Cardiac muscle cell (in vitro differentiated cells and primary cell): ENCODE measurements around the gene STK25. TPM values are rescaled to one million over a fixed set of nuclear protein-coding genes. Genes with fewer than 3 reads are reported as not detected.
"Not testable (repeated sequence)": the region's sequence is repeated elsewhere in the genome, so short reads cannot be mapped to it uniquely, and the experiment has no call there.

Experiments
- DNase-seq, 2 donors: peaks; one replicate each; pipeline versions ENCODE4 v3.0.0 to v3.0.0-alpha.2; 2010 to 2017; ENCODE audit warnings: low read depth in 1 of 2, low spot score in 1 of 2
- H3K27ac ChIP-seq: fragments of 200-600 bp; sonication (generic); 2 replicates; pipeline ENCODE4 v1.5.1; 2016
- H3K27me3 ChIP-seq: fragments of 200-600 bp; sonication (generic); 2 replicates; pipeline ENCODE4 v1.6.0; 2016; ENCODE audit warnings: control low read depth
- H3K36me3 ChIP-seq: fragments of 200-600 bp; sonication (generic); 2 replicates; pipeline ENCODE4 v1.5.1; 2016; ENCODE audit warnings: control low read depth
- H3K4me1 ChIP-seq: fragments of 200-600 bp; sonication (generic); 2 replicates; pipeline ENCODE4 v1.8.1; 2017; ENCODE audit warnings: low read depth, mild to moderate bottlenecking, mixed run types
- H3K4me3 ChIP-seq: fragments of 200-600 bp; sonication (generic); 2 replicates; pipeline ENCODE4 v1.5.1; 2016; ENCODE audit warnings: mild to moderate bottlenecking
- H3K9me3 ChIP-seq: fragments of 200-600 bp; sonication (generic); 2 replicates; pipeline ENCODE4 v1.5.1; 2017; ENCODE audit warnings: low read depth, mild to moderate bottlenecking, control low read depth
- CTCF ChIP-seq: IDR thresholded peaks from 2 replicates; pipeline ENCODE4 v1.5.1; 2012; ENCODE audit warnings: low read depth, mild to moderate bottlenecking, low read length
- polyA plus RNA-seq: library from polyadenylated mRNA; unstranded; fragments of >200 nt; fragmentation: Nextera tagmentation; extraction: Ambion mirVana; gene quantifications from 2 replicates; pipeline ENCODE4 v1.2.1, GENCODE V29; 2016
- total RNA-seq: library from RNA; depleted of rRNA; stranded (reverse); fragments of >200 nt; gene quantifications from 2 replicates; pipeline ENCODE4 v1.2.3, GENCODE V29; 2016

The STK25 gene
- total and polyA plus RNA-seq, 2 experiments from 2014 or later: 295 to 422 TPM

- peak overlapping the region; percentile 94 for H3K4me3 ChIP-seq
- H3K27me3 ChIP-seq: no peaks in the 10 kb centered on the region
- H3K27ac ChIP-seq: peak overlapping the region; percentile 89
These were observed 749 bp downstream of the STK25 start for GRCh38 chr2:241507430-241508239.

GRCh38 chr2:241506793-241507429, 1.5 kb downstream of the STK25 start:
- Histone ChIP-seq H3K27me3 (no peaks in the 10 kb centered on the region), H3K4me1 (peaks cover 22% of the 10 kb centered on the region), H3K36me3 (no peaks in the 10 kb centered on the region), H3K4me3 (peak overlapping the region; percentile 94), H3K27ac (no peak overlapping the region), H3K9me3 (no peaks in the 10 kb centered on the region)
- DNase-seq: no peak
- no peak for TF ChIP-seq CTCF

More at GRCh38 chr2:241507430-241508239, 749 bp downstream of the STK25 start:
- peak; percentile 24 for TF ChIP-seq CTCF
- H3K36me3 ChIP-seq: no peaks in the 10 kb centered on the region
- DNase-seq: peak; percentile 37 to 84
- peaks cover 22% of the 10 kb centered on the region for H3K4me1 ChIP-seq
- no peaks in the 10 kb centered on the region for H3K9me3 ChIP-seq

- not testable (repeated sequence) for H3K27ac ChIP-seq, H3K27me3 ChIP-seq, DNase-seq, H3K36me3 ChIP-seq, H3K9me3 ChIP-seq, H3K4me3 ChIP-seq
- H3K4me1 ChIP-seq: peaks cover 22% of the 10 kb centered on the region
These were observed 2.1 kb downstream of the STK25 start for GRCh38 chr2:241506317-241506716.

GRCh38 chr2:241505781-241506201, 2.6 kb downstream of the STK25 start:
- Histone ChIP-seq H3K9me3 (no peaks in the 10 kb centered on the region), H3K4me1 (peaks cover 22% of the 10 kb centered on the region), H3K36me3 (no peaks in the 10 kb centered on the region), H3K4me3 (no peak overlapping the region), H3K27ac (peak overlapping the region; percentile 20), H3K27me3 (no peaks in the 10 kb centered on the region)
- DNase-seq: no peak
- no peak for TF ChIP-seq CTCF

- Histone ChIP-seq H3K27me3 (no peaks in the 10 kb centered on the region), H3K9me3 (no peaks in the 10 kb centered on the region), H3K4me3 (no peak overlapping the region), H3K27ac (peak overlapping the region; percentile 20), H3K36me3 (no peaks in the 10 kb centered on the region), H3K4me1 (peaks cover 22% of the 10 kb centered on the region)
- TF ChIP-seq CTCF: no peak
- no peak for DNase-seq
These were observed 3.2 kb downstream of the STK25 start for GRCh38 chr2:241505086-241505780.
